ENCODE data around the gene SLC17A4.

SLC17A4 gene

DNA sequence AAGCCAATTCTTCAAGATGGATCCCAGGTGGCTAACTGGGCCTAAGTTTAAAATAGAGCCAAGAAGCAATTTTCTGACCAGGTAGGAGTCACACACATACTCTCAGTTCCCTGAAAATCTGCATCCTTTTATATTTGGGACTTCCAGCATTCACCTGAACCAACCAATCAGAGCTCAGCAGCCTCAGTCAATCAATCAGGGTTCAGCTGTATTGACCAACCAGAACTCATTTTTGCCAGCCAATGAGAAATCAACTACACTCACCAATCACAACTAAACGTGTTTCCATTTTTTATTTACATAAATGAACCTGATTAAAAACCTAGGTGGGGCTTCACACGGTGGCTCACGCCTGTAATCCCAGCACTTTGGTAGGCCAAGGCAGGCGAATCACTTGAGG, 37.5 kb downstream of the SLC17A4 start:
- no peak for DNase-seq
- intact Hi-C loops (cut with DNase I): no loop called here

GRCh38 chr6:25793970-25794369, 39.4 kb downstream of the SLC17A4 start:
- intact Hi-C loops (cut with DNase I): no loop called here
- no peak for DNase-seq

- intact Hi-C loops (cut with DNase I): no loop called here
These were observed 40.2 kb downstream of the SLC17A4 start for GRCh38 chr6:25794784-25795183.

DNA sequence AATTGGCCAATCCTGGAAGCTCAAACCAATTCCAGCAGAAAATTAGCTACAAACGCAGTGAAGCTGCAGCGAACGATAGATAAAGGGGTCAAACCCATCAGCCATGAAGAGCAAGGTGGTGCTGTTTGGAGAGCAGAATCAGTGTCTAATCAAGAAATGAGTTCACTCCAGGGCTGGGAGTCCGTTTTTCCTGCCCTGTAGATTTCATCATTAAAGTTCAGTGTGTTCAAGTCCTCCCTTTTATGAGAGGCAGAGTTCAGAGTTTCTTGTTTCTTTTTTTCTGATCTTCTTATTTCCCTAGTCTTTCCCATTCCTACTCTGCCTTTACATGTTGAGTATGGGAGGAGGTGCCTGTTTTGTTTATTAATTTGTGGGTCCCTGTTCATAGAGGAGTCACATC, 46.9 kb downstream of the SLC17A4 start:
- intact Hi-C loops (cut with DNase I): no loop called here

More at GRCh38 chr6:25794784-25795183, 40.2 kb downstream of the SLC17A4 start:
- no peak for DNase-seq

DNA sequence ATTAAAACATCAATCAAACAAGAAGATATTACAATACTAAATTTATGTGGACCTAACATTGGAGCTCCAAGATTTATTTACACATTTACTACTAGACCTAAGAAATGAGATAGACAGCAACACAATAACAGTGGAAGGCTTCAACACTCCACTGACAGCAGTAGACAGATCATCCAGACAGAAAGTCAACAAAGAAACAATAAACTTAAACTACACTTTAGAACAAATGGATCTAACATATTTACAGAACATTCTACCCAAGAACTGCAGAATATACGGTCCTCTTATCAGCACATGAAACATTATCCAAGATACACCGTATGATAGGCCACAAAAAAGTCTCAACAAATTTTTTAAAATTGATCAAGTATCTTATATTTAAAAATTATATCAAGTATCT, 50.3 kb downstream of the SLC17A4 start:
- intact Hi-C loops (cut with DNase I): no loop called here
- DNase-seq: no peak

More for the DNA sequence above, 46.9 kb downstream of the SLC17A4 start:
- DNase-seq: no peak

DNA sequence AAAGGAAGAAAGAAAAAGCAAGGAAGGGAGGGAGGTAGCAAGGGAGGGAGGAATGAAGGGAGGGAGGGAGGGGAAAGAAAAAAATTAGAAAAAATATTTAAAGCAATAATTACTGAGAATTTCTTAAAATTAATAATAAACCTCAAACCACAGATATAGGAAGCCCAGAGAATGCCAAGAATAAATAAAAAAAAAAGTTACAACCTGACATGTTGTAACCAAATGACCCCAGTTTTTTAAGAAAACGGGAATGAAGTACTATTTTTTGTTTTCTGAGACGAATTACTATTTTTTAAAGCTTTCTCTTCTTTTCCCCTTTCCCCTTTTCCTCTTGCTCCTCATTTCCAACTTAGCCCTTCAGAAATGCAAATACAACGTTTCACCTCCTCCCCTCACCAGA, 60.7 kb downstream of the SLC17A4 start:
- intact Hi-C loops (cut with DNase I): no loop called here
- DNase-seq: no peak

DNA sequence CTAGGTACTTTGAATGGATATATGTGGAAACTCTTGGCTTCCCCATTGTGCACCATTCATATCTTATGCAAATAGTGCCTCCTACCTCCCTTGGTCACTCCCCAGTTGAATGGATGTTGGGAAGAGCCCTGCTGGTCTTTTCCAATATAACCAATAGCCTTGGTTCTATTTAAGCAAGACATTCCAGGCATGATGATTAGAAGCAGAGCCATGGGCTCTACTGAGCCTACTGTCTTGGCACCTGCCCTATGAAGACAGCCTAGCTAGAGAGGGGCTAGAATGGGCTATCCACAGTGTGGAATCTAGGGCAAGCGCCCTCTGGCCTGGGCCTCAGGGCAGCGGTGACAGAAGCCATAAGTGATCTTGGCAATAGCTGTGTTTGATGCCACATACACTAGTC, 61.7 kb downstream of the SLC17A4 start:
- intact Hi-C loops (cut with DNase I): no loop called here
- no peak for DNase-seq

DNA sequence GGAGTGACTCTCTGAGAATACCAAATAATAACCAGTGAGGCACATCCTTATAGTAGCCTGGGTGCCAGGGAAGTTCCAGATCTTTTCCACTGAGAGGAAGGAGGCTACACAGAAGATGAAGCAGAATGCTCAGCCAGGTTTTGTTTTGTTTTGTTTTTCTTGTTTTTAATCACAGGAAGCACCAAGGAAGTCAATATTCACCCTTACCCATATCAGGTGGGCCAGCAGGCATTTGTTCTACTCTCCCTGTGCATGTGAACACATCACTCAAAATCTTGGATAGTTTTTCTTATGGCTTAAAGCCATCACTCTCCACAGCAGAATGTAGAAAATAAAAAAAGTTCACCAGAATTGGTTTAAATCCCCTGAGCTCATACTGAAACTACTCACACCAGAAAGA, 66.8 kb downstream of the SLC17A4 start:
- DNase-seq: no peak
- intact Hi-C loops (cut with DNase I): no loop called here

DNA sequence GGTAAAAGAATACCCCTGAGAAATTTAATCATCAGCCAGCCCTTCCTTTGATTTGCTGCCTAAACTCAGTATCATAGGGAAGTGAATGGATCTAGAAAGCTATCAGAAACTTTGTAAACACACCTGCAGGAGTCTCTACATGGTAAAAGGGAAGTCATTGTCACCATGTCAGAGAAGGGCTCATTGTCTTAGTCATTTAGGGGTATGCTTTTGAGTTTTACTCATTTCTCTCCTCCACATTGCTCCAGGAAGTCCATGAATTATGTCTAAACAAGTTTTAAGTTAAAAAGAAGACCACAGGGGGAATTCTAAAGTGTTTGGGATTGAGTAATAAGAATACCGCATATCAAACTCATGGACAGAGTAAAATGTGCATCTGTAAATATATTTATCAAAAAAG, 74.8 kb downstream of the SLC17A4 start:
- no peak for DNase-seq

DNA sequence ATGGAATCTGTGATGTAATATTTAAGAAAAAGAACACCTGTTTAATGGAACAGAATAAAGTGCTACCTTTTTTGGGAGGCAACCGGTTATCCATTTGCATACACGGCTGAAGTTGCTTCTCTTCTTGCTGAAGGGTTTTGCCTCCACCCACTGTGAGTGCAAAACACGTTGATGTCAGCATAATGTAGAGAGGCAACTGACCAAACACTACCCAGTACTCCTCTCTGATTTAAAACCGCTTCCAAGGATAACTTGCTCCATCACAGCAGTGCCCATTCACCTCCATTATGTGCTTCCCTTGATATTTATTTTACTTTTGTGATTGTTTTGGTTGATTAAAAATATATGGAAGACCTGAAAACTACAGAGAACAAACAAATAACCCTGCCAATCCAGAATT, 75.9 kb downstream of the SLC17A4 start:
- DNase-seq: no peak
- intact Hi-C loops (cut with DNase I): no loop called here

More for the DNA sequence above, 74.8 kb downstream of the SLC17A4 start:
- intact Hi-C loops (cut with DNase I): no loop called here

Data from head of caudate nucleus (tissue), 42 donors.